ENCODE results near the gene TTC9C. TPM values are rescaled to one million over a fixed set of nuclear protein-coding genes. Genes with fewer than 3 reads are reported as not detected.

The TTC9C gene
- total RNA-seq, 1 donor from 2014 or later: 27.4 TPM

- DNase-seq (ENCODE audit: low read depth): no peak
- H3K27me3 ChIP-seq (ENCODE audit: control insufficient read depth, insufficient read depth, low read length): no peaks in the 10 kb centered on the region
- TF ChIP-seq CTCF (IDR thresholded peaks at IDR 0.05; ENCODE audit: insufficient read depth, low read length, severe bottlenecking): no peak
- FAIRE-seq: no peak
- peaks cover 2% of the 10 kb centered on the region for H3K36me3 ChIP-seq (ENCODE audit: control insufficient read depth, insufficient read depth, low read length)
- H3K4me3 ChIP-seq (ENCODE audit: low read depth, low read length): peak overlapping the region; percentile 60
Observed at GRCh38 chr11:62705413-62705812, 22.9 kb upstream of the TTC9C start.

GRCh38 chr11:62705880-62706849 lies 22.1 kb upstream of the TTC9C start:
- H3K4me3 ChIP-seq (ENCODE audit: low read depth, low read length): peak overlapping the region; percentile 60
- peak; percentile 76 for DNase-seq (ENCODE audit: low read depth)
- no peak for FAIRE-seq
- no peaks in the 10 kb centered on the region for H3K27me3 ChIP-seq (ENCODE audit: control insufficient read depth, insufficient read depth, low read length)
- H3K36me3 ChIP-seq (ENCODE audit: control insufficient read depth, insufficient read depth, low read length): peaks cover 4% of the 10 kb centered on the region
- no peak for TF ChIP-seq CTCF (IDR thresholded peaks at IDR 0.05; ENCODE audit: insufficient read depth, low read length, severe bottlenecking)

- Histone ChIP-seq H3K36me3 (ENCODE audit: control insufficient read depth, insufficient read depth, low read length) (peaks cover 5% of the 10 kb centered on the region), H3K4me3 (ENCODE audit: low read depth, low read length) (no peak overlapping the region), H3K27me3 (ENCODE audit: control insufficient read depth, insufficient read depth, low read length) (no peaks in the 10 kb centered on the region)
- FAIRE-seq: no peak
- no peak for DNase-seq (ENCODE audit: low read depth)
- TF ChIP-seq CTCF (IDR thresholded peaks at IDR 0.05; ENCODE audit: insufficient read depth, low read length, severe bottlenecking): no peak
Observed at GRCh38 chr11:62706850-62707247, 21.4 kb upstream of the TTC9C start.

GRCh38 chr11:62707277-62707861 lies 20.9 kb upstream of the TTC9C start, which contains the start of the genes BSCL2 and GNG3:
Gene BSCL2 (minus strand): TSS chr11:62707424. CDS start chr11:62707195, 229 bp downstream.
Gene GNG3 (plus strand): TSS chr11:62707676. CDS start chr11:62708296, 620 bp downstream.
- H3K4me3 ChIP-seq (ENCODE audit: low read depth, low read length): peak within 1 kb of the TSS; percentile 60
- H3K27me3 ChIP-seq (ENCODE audit: control insufficient read depth, insufficient read depth, low read length): no peaks in the 10 kb centered on the region
- FAIRE-seq: no peak
- peaks cover 7% of the 10 kb centered on the region for H3K36me3 ChIP-seq (ENCODE audit: control insufficient read depth, insufficient read depth, low read length)
- TF ChIP-seq CTCF (IDR thresholded peaks at IDR 0.05; ENCODE audit: insufficient read depth, low read length, severe bottlenecking): no peak
- no peak for DNase-seq (ENCODE audit: low read depth)

- H3K4me3 ChIP-seq (ENCODE audit: low read depth, low read length): peak overlapping the region; percentile 46
- DNase-seq (ENCODE audit: low read depth): no peak
- TF ChIP-seq CTCF (IDR thresholded peaks at IDR 0.05; ENCODE audit: insufficient read depth, low read length, severe bottlenecking): no peak
Observed at GRCh38 chr11:62708392-62708791, 19.9 kb upstream of the TTC9C start.

More at GRCh38 chr11:62708392-62708791, 19.9 kb upstream of the TTC9C start:
- peaks cover 7% of the 10 kb centered on the region for H3K36me3 ChIP-seq (ENCODE audit: control insufficient read depth, insufficient read depth, low read length)
- no peaks in the 10 kb centered on the region for H3K27me3 ChIP-seq (ENCODE audit: control insufficient read depth, insufficient read depth, low read length)
- no peak for FAIRE-seq

All from bronchial epithelial cell (primary cell).